WTC11 (cell line): ENCODE results near the gene IFT52.
"Not testable (repeated sequence)": the region's sequence is repeated elsewhere in the genome, so short reads cannot be mapped to it uniquely, and the experiment has no call there.

Source experiments
- FOXJ3 ChIP-seq: sonication (generic); formaldehyde crosslinking; IDR thresholded peaks from 2 replicates; pipeline ENCODE4 v1.9.0; 2021; ENCODE audit warnings: missing genetic modification reagents, mild to moderate bottlenecking, borderline replicate concordance
- GRHL2 ChIP-seq: fragments of 250-450 bp; sonication (Bioruptor Pico); IDR thresholded peaks from 2 replicates; pipeline ENCODE4 v1.8.0; 2022; ENCODE audit warnings: mild to moderate bottlenecking, moderate library complexity; ENCODE audit not compliant: insufficient replicate concordance, severe bottlenecking
- HMGXB4 ChIP-seq: sonication (generic); formaldehyde crosslinking; IDR thresholded peaks from 2 replicates; pipeline ENCODE4 v1.8.1; 2023; ENCODE audit warnings: mild to moderate bottlenecking, moderate library complexity, missing genetic modification reagents
- IRF1 ChIP-seq: sonication (generic); formaldehyde crosslinking; IDR thresholded peaks from 2 replicates; pipeline ENCODE4 v1.8.0; 2023; ENCODE audit warnings: missing genetic modification reagents
- SMAD3 ChIP-seq: sonication (generic); formaldehyde crosslinking; IDR thresholded peaks from 2 replicates; pipeline ENCODE4 v1.8.0; 2022; ENCODE audit warnings: missing genetic modification reagents, mild to moderate bottlenecking, borderline replicate concordance
- TF ChIP-seq, protein P1 (sequence below): sonication (generic); formaldehyde crosslinking; IDR thresholded peaks from 2 replicates; pipeline ENCODE4 v1.8.1; 2022; ENCODE audit warnings: mild to moderate bottlenecking, moderate library complexity, missing genetic modification reagents
- TF ChIP-seq, protein P2 (sequence below): fragments of 200-600 bp; IDR thresholded peaks from 2 replicates; pipeline ENCODE4 v1.8.0; 2022; ENCODE audit warnings: antibody characterized with exemption
- TF ChIP-seq, protein P3 (sequence below): fragments of 250-450 bp; sonication (Bioruptor Pico); IDR thresholded peaks from 2 replicates; pipeline ENCODE4 v1.9.0; 2021; ENCODE audit warnings: moderate library complexity, mild to moderate bottlenecking, inconsistent platforms, borderline replicate concordance
- TF ChIP-seq, protein P4 (sequence below): sonication (generic); formaldehyde crosslinking; IDR thresholded peaks from 2 replicates; pipeline ENCODE4 v1.8.1; 2022; ENCODE audit warnings: low read depth, missing genetic modification reagents, borderline replicate concordance
- TF ChIP-seq, protein P5 (sequence below): sonication (generic); formaldehyde crosslinking; conservative IDR thresholded peaks from 2 replicates; pipeline ENCODE4 v1.8.1; 2022; ENCODE audit warnings: mild to moderate bottlenecking, missing genetic modification reagents
- TF ChIP-seq, protein P6 (sequence below): sonication (generic); formaldehyde crosslinking; IDR thresholded peaks from 2 replicates; pipeline ENCODE4 v1.8.0; 2022; ENCODE audit warnings: mild to moderate bottlenecking, missing genetic modification reagents
- TF ChIP-seq, protein P7 (sequence below): sonication (generic); formaldehyde crosslinking; IDR thresholded peaks from 2 replicates; pipeline ENCODE4 v1.8.1; 2023; ENCODE audit warnings: mild to moderate bottlenecking, missing genetic modification reagents, moderate library complexity

DNA sequence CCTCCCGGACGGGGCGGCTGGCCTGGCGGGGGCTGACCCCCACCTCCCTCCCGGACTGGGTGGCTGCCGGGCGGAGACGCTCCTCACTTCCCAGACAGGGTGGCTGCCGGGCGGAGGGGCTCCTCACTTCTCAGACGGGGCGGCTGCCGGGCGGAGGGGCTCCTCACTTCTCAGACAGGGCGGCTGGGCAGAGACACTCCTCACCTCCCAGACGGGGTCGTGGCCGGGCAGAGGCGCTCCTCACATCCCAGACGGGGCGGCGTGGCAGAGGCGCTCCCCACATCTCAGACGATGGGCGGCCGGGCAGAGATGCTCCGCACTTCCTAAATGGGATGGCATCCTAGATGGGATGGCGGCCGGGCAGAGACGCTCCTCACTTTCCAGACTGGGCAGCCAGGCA lies 16.5 kb downstream of the IFT52 start:
- TF ChIP-seq, protein P1, sequence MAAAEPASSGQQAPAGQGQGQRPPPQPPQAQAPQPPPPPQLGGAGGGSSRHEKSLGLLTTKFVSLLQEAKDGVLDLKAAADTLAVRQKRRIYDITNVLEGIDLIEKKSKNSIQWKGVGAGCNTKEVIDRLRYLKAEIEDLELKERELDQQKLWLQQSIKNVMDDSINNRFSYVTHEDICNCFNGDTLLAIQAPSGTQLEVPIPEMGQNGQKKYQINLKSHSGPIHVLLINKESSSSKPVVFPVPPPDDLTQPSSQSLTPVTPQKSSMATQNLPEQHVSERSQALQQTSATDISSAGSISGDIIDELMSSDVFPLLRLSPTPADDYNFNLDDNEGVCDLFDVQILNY (CRISPR knock-in tag), result not testable (repeated sequence)
- TF ChIP-seq, protein P2, sequence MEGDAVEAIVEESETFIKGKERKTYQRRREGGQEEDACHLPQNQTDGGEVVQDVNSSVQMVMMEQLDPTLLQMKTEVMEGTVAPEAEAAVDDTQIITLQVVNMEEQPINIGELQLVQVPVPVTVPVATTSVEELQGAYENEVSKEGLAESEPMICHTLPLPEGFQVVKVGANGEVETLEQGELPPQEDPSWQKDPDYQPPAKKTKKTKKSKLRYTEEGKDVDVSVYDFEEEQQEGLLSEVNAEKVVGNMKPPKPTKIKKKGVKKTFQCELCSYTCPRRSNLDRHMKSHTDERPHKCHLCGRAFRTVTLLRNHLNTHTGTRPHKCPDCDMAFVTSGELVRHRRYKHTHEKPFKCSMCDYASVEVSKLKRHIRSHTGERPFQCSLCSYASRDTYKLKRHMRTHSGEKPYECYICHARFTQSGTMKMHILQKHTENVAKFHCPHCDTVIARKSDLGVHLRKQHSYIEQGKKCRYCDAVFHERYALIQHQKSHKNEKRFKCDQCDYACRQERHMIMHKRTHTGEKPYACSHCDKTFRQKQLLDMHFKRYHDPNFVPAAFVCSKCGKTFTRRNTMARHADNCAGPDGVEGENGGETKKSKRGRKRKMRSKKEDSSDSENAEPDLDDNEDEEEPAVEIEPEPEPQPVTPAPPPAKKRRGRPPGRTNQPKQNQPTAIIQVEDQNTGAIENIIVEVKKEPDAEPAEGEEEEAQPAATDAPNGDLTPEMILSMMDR, result not testable (repeated sequence)
- TF ChIP-seq SMAD3, GRHL2, HMGXB4, IRF1, FOXJ3 (CRISPR knock-in tag): not testable (repeated sequence)
- TF ChIP-seq, protein P3, sequence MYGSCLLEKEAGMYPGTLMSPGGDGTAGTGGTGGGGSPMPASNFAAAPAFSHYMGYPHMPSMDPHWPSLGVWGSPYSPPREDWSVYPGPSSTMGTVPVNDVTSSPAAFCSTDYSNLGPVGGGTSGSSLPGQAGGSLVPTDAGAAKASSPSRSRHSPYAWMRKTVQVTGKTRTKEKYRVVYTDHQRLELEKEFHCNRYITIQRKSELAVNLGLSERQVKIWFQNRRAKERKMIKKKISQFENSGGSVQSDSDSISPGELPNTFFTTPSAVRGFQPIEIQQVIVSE (CRISPR knock-in tag), result not testable (repeated sequence)
- TF ChIP-seq, protein P4, sequence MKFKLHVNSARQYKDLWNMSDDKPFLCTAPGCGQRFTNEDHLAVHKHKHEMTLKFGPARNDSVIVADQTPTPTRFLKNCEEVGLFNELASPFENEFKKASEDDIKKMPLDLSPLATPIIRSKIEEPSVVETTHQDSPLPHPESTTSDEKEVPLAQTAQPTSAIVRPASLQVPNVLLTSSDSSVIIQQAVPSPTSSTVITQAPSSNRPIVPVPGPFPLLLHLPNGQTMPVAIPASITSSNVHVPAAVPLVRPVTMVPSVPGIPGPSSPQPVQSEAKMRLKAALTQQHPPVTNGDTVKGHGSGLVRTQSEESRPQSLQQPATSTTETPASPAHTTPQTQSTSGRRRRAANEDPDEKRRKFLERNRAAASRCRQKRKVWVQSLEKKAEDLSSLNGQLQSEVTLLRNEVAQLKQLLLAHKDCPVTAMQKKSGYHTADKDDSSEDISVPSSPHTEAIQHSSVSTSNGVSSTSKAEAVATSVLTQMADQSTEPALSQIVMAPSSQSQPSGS (CRISPR knock-in tag), result not testable (repeated sequence)
- TF ChIP-seq, protein P5, sequence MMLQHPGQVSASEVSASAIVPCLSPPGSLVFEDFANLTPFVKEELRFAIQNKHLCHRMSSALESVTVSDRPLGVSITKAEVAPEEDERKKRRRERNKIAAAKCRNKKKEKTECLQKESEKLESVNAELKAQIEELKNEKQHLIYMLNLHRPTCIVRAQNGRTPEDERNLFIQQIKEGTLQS (CRISPR knock-in tag), result not testable (repeated sequence)
- TF ChIP-seq, protein P6, sequence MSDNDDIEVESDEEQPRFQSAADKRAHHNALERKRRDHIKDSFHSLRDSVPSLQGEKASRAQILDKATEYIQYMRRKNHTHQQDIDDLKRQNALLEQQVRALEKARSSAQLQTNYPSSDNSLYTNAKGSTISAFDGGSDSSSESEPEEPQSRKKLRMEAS (CRISPR knock-in tag), result not testable (repeated sequence)
- TF ChIP-seq, protein P7, sequence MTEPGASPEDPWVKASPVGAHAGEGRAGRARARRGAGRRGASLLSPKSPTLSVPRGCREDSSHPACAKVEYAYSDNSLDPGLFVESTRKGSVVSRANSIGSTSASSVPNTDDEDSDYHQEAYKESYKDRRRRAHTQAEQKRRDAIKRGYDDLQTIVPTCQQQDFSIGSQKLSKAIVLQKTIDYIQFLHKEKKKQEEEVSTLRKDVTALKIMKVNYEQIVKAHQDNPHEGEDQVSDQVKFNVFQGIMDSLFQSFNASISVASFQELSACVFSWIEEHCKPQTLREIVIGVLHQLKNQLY, result not testable (repeated sequence)
